HL-60 (cell line): ENCODE data around the gene WDR90.

Experiments used
- CTCF ChIP-seq: IDR thresholded peaks from one replicate; pipeline ENCODE4 v1.5.1; 2011; ENCODE audit warnings: low read length, control low read depth, inconsistent platforms; ENCODE audit not compliant: insufficient read depth
- GABPA ChIP-seq: IDR thresholded peaks from 2 replicates; pipeline ENCODE4 v1.6.1; 2012; ENCODE audit warnings: low read depth
- POLR2AphosphoS5 ChIP-seq: IDR thresholded peaks from 2 replicates; pipeline ENCODE4 v1.6.1; 2012; ENCODE audit warnings: low read depth
- SPI1 ChIP-seq: IDR thresholded peaks from 2 replicates; pipeline ENCODE4 v1.6.1; 2012; ENCODE audit warnings: low read depth, mild to moderate bottlenecking, borderline replicate concordance
- TF ChIP-seq, protein P1 (sequence below): IDR thresholded peaks from 2 replicates; pipeline ENCODE4 v1.6.1; 2012; ENCODE audit warnings: low read depth; ENCODE audit not compliant: insufficient replicate concordance

DNA sequence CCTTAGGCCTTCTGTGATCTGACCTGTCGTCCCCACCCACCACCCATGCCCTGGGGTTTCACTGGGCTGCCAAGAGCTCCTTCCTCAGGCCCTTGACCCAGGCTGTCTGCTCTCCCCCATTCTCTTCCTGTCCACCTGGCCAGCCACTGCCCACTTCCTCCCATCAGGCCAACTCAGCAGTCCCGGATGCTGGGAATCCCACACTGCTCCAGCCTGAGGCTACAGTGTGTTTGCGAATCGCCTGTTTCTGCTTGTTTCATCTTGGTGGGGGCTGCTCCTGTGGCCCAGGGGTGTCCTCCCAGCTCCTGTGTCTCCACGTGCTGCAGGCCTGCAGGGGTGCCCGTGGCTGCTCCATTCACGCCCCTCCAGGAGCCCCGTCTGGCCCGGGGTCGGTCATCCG, 64.9 kb downstream of the WDR90 start:
- TF ChIP-seq POLR2AphosphoS5, result no peak
- TF ChIP-seq CTCF, result no peak
- TF ChIP-seq, protein P1, sequence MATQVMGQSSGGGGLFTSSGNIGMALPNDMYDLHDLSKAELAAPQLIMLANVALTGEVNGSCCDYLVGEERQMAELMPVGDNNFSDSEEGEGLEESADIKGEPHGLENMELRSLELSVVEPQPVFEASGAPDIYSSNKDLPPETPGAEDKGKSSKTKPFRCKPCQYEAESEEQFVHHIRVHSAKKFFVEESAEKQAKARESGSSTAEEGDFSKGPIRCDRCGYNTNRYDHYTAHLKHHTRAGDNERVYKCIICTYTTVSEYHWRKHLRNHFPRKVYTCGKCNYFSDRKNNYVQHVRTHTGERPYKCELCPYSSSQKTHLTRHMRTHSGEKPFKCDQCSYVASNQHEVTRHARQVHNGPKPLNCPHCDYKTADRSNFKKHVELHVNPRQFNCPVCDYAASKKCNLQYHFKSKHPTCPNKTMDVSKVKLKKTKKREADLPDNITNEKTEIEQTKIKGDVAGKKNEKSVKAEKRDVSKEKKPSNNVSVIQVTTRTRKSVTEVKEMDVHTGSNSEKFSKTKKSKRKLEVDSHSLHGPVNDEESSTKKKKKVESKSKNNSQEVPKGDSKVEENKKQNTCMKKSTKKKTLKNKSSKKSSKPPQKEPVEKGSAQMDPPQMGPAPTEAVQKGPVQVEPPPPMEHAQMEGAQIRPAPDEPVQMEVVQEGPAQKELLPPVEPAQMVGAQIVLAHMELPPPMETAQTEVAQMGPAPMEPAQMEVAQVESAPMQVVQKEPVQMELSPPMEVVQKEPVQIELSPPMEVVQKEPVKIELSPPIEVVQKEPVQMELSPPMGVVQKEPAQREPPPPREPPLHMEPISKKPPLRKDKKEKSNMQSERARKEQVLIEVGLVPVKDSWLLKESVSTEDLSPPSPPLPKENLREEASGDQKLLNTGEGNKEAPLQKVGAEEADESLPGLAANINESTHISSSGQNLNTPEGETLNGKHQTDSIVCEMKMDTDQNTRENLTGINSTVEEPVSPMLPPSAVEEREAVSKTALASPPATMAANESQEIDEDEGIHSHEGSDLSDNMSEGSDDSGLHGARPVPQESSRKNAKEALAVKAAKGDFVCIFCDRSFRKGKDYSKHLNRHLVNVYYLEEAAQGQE, result no peak
- TF ChIP-seq GABPA, result no peak
- TF ChIP-seq SPI1, result no peak
